Osteocyte (in vitro differentiated cells): ENCODE measurements around the gene ANAPC7. TPM values are rescaled to one million over a fixed set of nuclear protein-coding genes. Genes with fewer than 3 reads are reported as not detected.
"Not testable (repeated sequence)": the region's sequence is repeated elsewhere in the genome, so short reads cannot be mapped to it uniquely, and the experiment has no call there.

ENCODE experiments used
- DNase-seq: peaks from one replicate; pipeline ENCODE4 v3.0.0; 2021; ENCODE audit warnings: mixed read lengths; ENCODE audit not compliant: unreplicated experiment; ENCODE audit errors: extremely low spot score
- H3K27ac Mint-ChIP-seq: one replicate; pipeline ENCODE4 v1.8.0; 2021; ENCODE audit warnings: mild to moderate bottlenecking, mixed read lengths; ENCODE audit not compliant: unreplicated experiment
- H3K27me3 Mint-ChIP-seq: one replicate; pipeline ENCODE4 v1.8.0; 2021; ENCODE audit warnings: mixed read lengths; ENCODE audit not compliant: unreplicated experiment
- H3K36me3 Mint-ChIP-seq: one replicate; pipeline ENCODE4 v1.8.0; 2021; ENCODE audit warnings: mixed read lengths; ENCODE audit not compliant: unreplicated experiment
- H3K4me1 Mint-ChIP-seq: one replicate; pipeline ENCODE4 v1.8.0; 2021; ENCODE audit warnings: mixed read lengths; ENCODE audit not compliant: unreplicated experiment
- H3K4me3 Mint-ChIP-seq: one replicate; pipeline ENCODE4 v1.8.0; 2021; ENCODE audit warnings: mild to moderate bottlenecking, moderate library complexity, mixed read lengths; ENCODE audit not compliant: unreplicated experiment
- H3K9me3 Mint-ChIP-seq: one replicate; pipeline ENCODE4 v1.8.0; 2021; ENCODE audit warnings: mixed read lengths; ENCODE audit not compliant: unreplicated experiment
- CTCF ChIP-seq: fragments of 200-600 bp; sonication (generic); IDR thresholded peaks from 2 replicates; pipeline ENCODE4 v1.5.0; 2021; ENCODE audit warnings: antibody characterized with exemption, mild to moderate bottlenecking, moderate library complexity
- total RNA-seq: library from RNA; stranded (reverse); gene quantifications from 2 replicates; pipeline ENCODE4 v1.2.1, GENCODE V29; 2021

The ANAPC7 gene
- total RNA-seq, 1 donor from 2014 or later: 48.8 TPM

GRCh38 chr12:110421159-110421661 lies 17.7 kb upstream of the ANAPC7 start:
- no peak for TF ChIP-seq CTCF
- DNase-seq: no peak
- peaks cover 4% of the 10 kb centered on the region for H3K4me1 Mint-ChIP-seq
- H3K27ac Mint-ChIP-seq: no peak overlapping the region
- H3K9me3 Mint-ChIP-seq: no peaks in the 10 kb centered on the region
- H3K36me3 Mint-ChIP-seq: no peaks in the 10 kb centered on the region
- no peak overlapping the region for H3K4me3 Mint-ChIP-seq
- H3K27me3 Mint-ChIP-seq: peaks cover 9% of the 10 kb centered on the region

- not testable (repeated sequence) for DNase-seq, H3K36me3 Mint-ChIP-seq, H3K9me3 Mint-ChIP-seq, H3K27ac Mint-ChIP-seq, H3K4me1 Mint-ChIP-seq, H3K4me3 Mint-ChIP-seq, H3K27me3 Mint-ChIP-seq
These were observed 17.1 kb upstream of the ANAPC7 start for GRCh38 chr12:110420644-110421043.

- H3K27ac Mint-ChIP-seq, H3K4me1 Mint-ChIP-seq, H3K4me3 Mint-ChIP-seq, H3K36me3 Mint-ChIP-seq, DNase-seq, H3K9me3 Mint-ChIP-seq: not testable (repeated sequence)
- H3K27me3 Mint-ChIP-seq: peaks cover 14% of the 10 kb centered on the region
These were observed 13.6 kb upstream of the ANAPC7 start for GRCh38 chr12:110417113-110417512.

GRCh38 chr12:110410086-110410485 lies 6.6 kb upstream of the ANAPC7 start:
- H3K27ac Mint-ChIP-seq, H3K4me1 Mint-ChIP-seq, H3K4me3 Mint-ChIP-seq, DNase-seq, H3K9me3 Mint-ChIP-seq, H3K36me3 Mint-ChIP-seq: not testable (repeated sequence)
- peaks cover 19% of the 10 kb centered on the region for H3K27me3 Mint-ChIP-seq

GRCh38 chr12:110405126-110405662 lies 1.7 kb upstream of the ANAPC7 start:
- H3K4me3 Mint-ChIP-seq, H3K9me3 Mint-ChIP-seq, H3K27ac Mint-ChIP-seq, DNase-seq, H3K27me3 Mint-ChIP-seq: not testable (repeated sequence)
- H3K4me1 Mint-ChIP-seq: peaks cover 20% of the 10 kb centered on the region
- H3K36me3 Mint-ChIP-seq: peaks cover 12% of the 10 kb centered on the region

GRCh38 chr12:110403976-110404682 lies 621 bp upstream of the ANAPC7 start:
- H3K27ac Mint-ChIP-seq: peak overlapping the region; percentile 100
- peak; percentile 89 for DNase-seq
- H3K4me3 Mint-ChIP-seq: peak overlapping the region; percentile 100
- H3K36me3 Mint-ChIP-seq: peaks cover 13% of the 10 kb centered on the region
- H3K4me1 Mint-ChIP-seq: peaks cover 22% of the 10 kb centered on the region
- no peak for TF ChIP-seq CTCF
- no peaks in the 10 kb centered on the region for H3K9me3 Mint-ChIP-seq
- no peaks in the 10 kb centered on the region for H3K27me3 Mint-ChIP-seq

- no peak for DNase-seq
- Mint-ChIP-seq H3K27me3 (no peaks in the 10 kb centered on the region), H3K4me3 (no peak overlapping the region), H3K36me3 (peaks cover 50% of the 10 kb centered on the region), H3K27ac (peak overlapping the region; percentile 38), H3K9me3 (no peaks in the 10 kb centered on the region), H3K4me1 (peaks cover 12% of the 10 kb centered on the region)
- no peak for TF ChIP-seq CTCF
These were observed 20.8 kb downstream of the ANAPC7 start for GRCh38 chr12:110382683-110383082.
